ENCODE results near the gene NFKBIL1. TPM values are rescaled to one million over a fixed set of nuclear protein-coding genes. Genes with fewer than 3 reads are reported as not detected.
A peak's percentile ranks its signal among the peaks of the same experiment; 100 is the strongest.

NFKBIL1 gene
- polyA plus RNA-seq, 2 of the 4 experiments (the other 2 are of a cell fraction), result 5.2 to 9.0 TPM

- FAIRE-seq (no peak), ATAC-seq (no peak), DNase-seq (ENCODE audit: low read depth in 1 of 2, low spot score in 1 of 2) (no peak)
- H3K27ac ChIP-seq, result no peak overlapping the region
- POLR2A ChIA-PET, result no interaction called here
- CTCF ChIA-PET, result no interaction called here
- 36% methylated on average over 3 of the region's 3 CpGs for WGBS (ENCODE audit: missing lambda C conversion rate)
- no peak overlapping the region for H3K4me3 ChIP-seq
- H3K4me2 ChIP-seq, result no peak overlapping the region
- TF ChIP-seq USF2 (IDR thresholded peaks at IDR 0.05) (no peak), HOXB5 (CRISPR knock-in tag; IDR thresholded peaks at IDR 0.05) (no peak), ZNF302 (CRISPR knock-in tag; IDR thresholded peaks at IDR 0.05) (no peak), TFCP2L1 (CRISPR knock-in tag; IDR thresholded peaks at IDR 0.05) (no peak), NFE2L2 (conservative IDR thresholded peaks at IDR 0.05; ENCODE audit: low read length) (no peak), PBX3 (IDR thresholded peaks at IDR 0.05) (no peak), MAFK (IDR thresholded peaks at IDR 0.05; ENCODE audit: partially characterized antibody) (no peak), SMC3 (IDR thresholded peaks at IDR 0.05) (no peak), FOSB (CRISPR knock-in tag; IDR thresholded peaks at IDR 0.05) (no peak), MYC (IDR thresholded peaks at IDR 0.05; ENCODE audit: borderline replicate concordance, low read length) (no peak), HMGXB4 (CRISPR knock-in tag; IDR thresholded peaks at IDR 0.05; ENCODE audit: borderline replicate concordance) (no peak), GATA3 (IDR thresholded peaks at IDR 0.05; ENCODE audit: borderline replicate concordance) (no peak), CHD4 (IDR thresholded peaks at IDR 0.05; ENCODE audit: borderline replicate concordance) (no peak)
- H3K4me1 ChIP-seq, result no peaks in the 10 kb centered on the region
- H3K9me3 ChIP-seq, result no peaks in the 10 kb centered on the region
Measured at GRCh38 chr6:31521835-31522234, 25.6 kb upstream of the NFKBIL1 start.

GRCh38 chr6:31525553-31525931 is 21.9 kb upstream of the NFKBIL1 start:
- DNase-seq (ENCODE audit: low read depth in 1 of 2, low spot score in 1 of 2) (no peak), ATAC-seq (no peak), FAIRE-seq (no peak)
- WGBS (ENCODE audit: missing lambda C conversion rate), result 83% methylated on average over 8 of the region's 8 CpGs
- Histone ChIP-seq H3K9me3 (no peaks in the 10 kb centered on the region), H3K4me2 (no peak overlapping the region), H3K4me1 (no peaks in the 10 kb centered on the region), H3K27ac (no peak overlapping the region), H3K4me3 (no peak overlapping the region)
- TF ChIP-seq JUN (IDR thresholded peaks at IDR 0.05) (no peak), FOSL2 (IDR thresholded peaks at IDR 0.05) (no peak), FOSL2 (CRISPR knock-in tag; IDR thresholded peaks at IDR 0.05) (0 out of 2 replicates have a peak, but pooled peaks have one; percentile 36), TP53 (CRISPR knock-in tag; IDR thresholded peaks at IDR 0.05) (no peak), FOXS1 (CRISPR knock-in tag; IDR thresholded peaks at IDR 0.05) (no peak), RARB (CRISPR knock-in tag; IDR thresholded peaks at IDR 0.05) (no peak), HOXB13 (CRISPR knock-in tag; IDR thresholded peaks at IDR 0.05; ENCODE audit: low read depth) (no peak)
- POLR2A ChIA-PET, result interaction anchor here (0.8 kb wide), 1 partner anchor 16 kb away, joined by 3 read pairs; no protein-coding TSS in a partner anchor
- CTCF ChIA-PET, result interaction anchor here (1.0 to 2.9 kb wide), 3 partner anchors 13 to 31 kb away, joined by 4 to 6 read pairs (median 4); no protein-coding TSS in a partner anchor

GRCh38 chr6:31525932-31526591 is 21.3 kb upstream of the NFKBIL1 start:
- CTCF ChIA-PET, result interaction anchor here (1.4 kb wide), 1 partner anchor 33 kb away, joined by 3 read pairs; no protein-coding TSS in a partner anchor
- Histone ChIP-seq H3K27ac (no peak overlapping the region), H3K9me3 (no peaks in the 10 kb centered on the region), H3K4me2 (no peak overlapping the region), H3K4me3 (no peak overlapping the region), H3K4me1 (no peaks in the 10 kb centered on the region)
- whole genome bisulfite sequencing (ENCODE audit: missing lambda C conversion rate), result 60% methylated on average over 4 of the region's 4 CpGs
- no peak for TF ChIP-seq TFCP2L1 (CRISPR knock-in tag; IDR thresholded peaks at IDR 0.05)
- DNase-seq (ENCODE audit: low read depth in 1 of 2, low spot score in 1 of 2), result no peak
- POLR2A ChIA-PET, result no interaction called here
- peak; percentile 20 to 21; a peak in 3 of 6 replicates for ATAC-seq
- no peak for FAIRE-seq
